Mucosa of rectum (tissue), 2 donors: ENCODE measurements around the gene TJP3.

Experiments used
- H3K27ac ChIP-seq, 2 donors: one replicate each; pipeline ENCODE4 v1.7.0; 2013; ENCODE audit warnings: inconsistent platforms in 2 of 2, low read depth in 2 of 2, low read length in 2 of 2
- H3K27me3 ChIP-seq, 2 donors: one replicate each; pipeline ENCODE4 v1.7.0; 2013; ENCODE audit warnings: low read length in 2 of 2; ENCODE audit not compliant: control insufficient read depth in 2 of 2, insufficient read depth in 2 of 2
- H3K36me3 ChIP-seq, 2 donors: one replicate each; pipeline ENCODE4 v1.7.0; 2013; ENCODE audit warnings: low read length in 2 of 2; ENCODE audit not compliant: control insufficient read depth in 2 of 2, insufficient read depth in 2 of 2
- H3K4me1 ChIP-seq, 2 donors: one replicate each; pipeline ENCODE4 v1.7.0; 2013; ENCODE audit warnings: low read length in 2 of 2, mild to moderate bottlenecking in 1 of 2; ENCODE audit not compliant: control insufficient read depth in 2 of 2, insufficient read depth in 2 of 2
- H3K4me3 ChIP-seq, 2 donors: one replicate each; pipeline ENCODE4 v1.7.0; 2013; ENCODE audit warnings: low read length in 2 of 2
- H3K9ac ChIP-seq, 2 donors: one replicate each; pipeline ENCODE4 v1.7.0; 2013; ENCODE audit warnings: low read length in 2 of 2, low read depth in 1 of 2, mild to moderate bottlenecking in 1 of 2
- H3K9me3 ChIP-seq, 2 donors: one replicate each; pipeline ENCODE4 v1.7.0; 2013; ENCODE audit warnings: low read length in 2 of 2; ENCODE audit not compliant: control insufficient read depth in 2 of 2
- donor health status: healthy.
- donor health status: Normal muscosa, but diverticular disease.

The TJP3 gene

DNA sequence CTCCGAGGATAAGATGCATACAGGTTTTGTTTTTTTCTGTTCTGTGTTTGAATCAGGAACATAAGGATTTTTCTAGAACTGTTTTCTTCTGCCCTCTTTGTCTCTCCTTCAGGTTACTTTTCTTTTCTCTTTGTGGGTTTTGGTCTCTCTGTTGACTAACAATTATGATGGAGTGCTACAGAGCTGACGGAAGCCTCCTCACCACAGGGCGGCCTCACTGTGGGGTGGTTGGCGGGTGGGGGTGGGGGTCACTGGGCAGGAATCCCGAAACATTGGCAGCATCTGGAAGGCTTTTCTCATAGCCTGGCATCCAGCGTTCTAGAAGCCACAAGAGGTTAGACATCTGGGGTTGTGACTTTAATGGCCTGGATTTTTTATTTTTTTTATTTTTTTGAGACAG is 90.0 kb downstream of the TJP3 start:
- Histone ChIP-seq H3K4me3 (no peak overlapping the region), H3K4me1 (peaks cover 0 to 2% of the 10 kb centered on the region in 2 donors), H3K36me3 (no peaks in the 10 kb centered on the region), H3K27me3 (peaks cover 10% of the 10 kb centered on the region in 2 donors), H3K9me3 (no peaks in the 10 kb centered on the region), H3K9ac (no peak overlapping the region), H3K27ac (no peak overlapping the region)
